GM04504 (cell line): ENCODE results near the gene ACTR1A.
"Not testable (repeated sequence)": the region's sequence is repeated elsewhere in the genome, so short reads cannot be mapped to it uniquely, and the experiment has no call there.

Experiments
- DNase-seq: peaks from one replicate; pipeline ENCODE4 v3.0.0-alpha.2; 2012; ENCODE audit warnings: low read depth

The ACTR1A gene

GRCh38 chr10:102515724-102516123 is 13.2 kb upstream of the ACTR1A start:
- DNase-seq: no peak

GRCh38 chr10:102514487-102515311 is 12.2 kb upstream of the ACTR1A start:
- no peak for DNase-seq

- DNase-seq: no peak
Measured at GRCh38 chr10:102511583-102512274, 9.2 kb upstream of the ACTR1A start.

GRCh38 chr10:102509387-102509786 is 6.9 kb upstream of the ACTR1A start:
- DNase-seq: peak; percentile 42

- DNase-seq: no peak
Measured at GRCh38 chr10:102508506-102508905, 6.0 kb upstream of the ACTR1A start.

GRCh38 chr10:102507521-102507920 is 5.0 kb upstream of the ACTR1A start:
- DNase-seq: no peak

GRCh38 chr10:102505462-102506115 is 3.1 kb upstream of the ACTR1A start:
- no peak for DNase-seq

- no peak for DNase-seq
Measured at GRCh38 chr10:102504976-102505300, 2.4 kb upstream of the ACTR1A start.

- no peak for DNase-seq
Measured at GRCh38 chr10:102504179-102504975, 1.9 kb upstream of the ACTR1A start.

GRCh38 chr10:102503264-102504178 is 1.0 kb upstream of the ACTR1A start, which contains the start of gene SUFU:
Gene SUFU, plus strand, starts transcription at chr10:102503972. Its CDS starts 181 bp downstream, at chr10:102504153.
- DNase-seq: peak; percentile 98

GRCh38 chr10:102502029-102502336 is 529 bp downstream of the ACTR1A start:
- peak; percentile 99 for DNase-seq

- DNase-seq: no peak
Measured at GRCh38 chr10:102501201-102502028, 1.1 kb downstream of the ACTR1A start.

GRCh38 chr10:102500686-102501085 is 1.8 kb downstream of the ACTR1A start:
- not testable (repeated sequence) for DNase-seq

GRCh38 chr10:102499356-102499755 is 3.2 kb downstream of the ACTR1A start:
- DNase-seq: no peak

GRCh38 chr10:102497545-102497944 is 5.0 kb downstream of the ACTR1A start:
- no peak for DNase-seq

GRCh38 chr10:102493771-102494170 is 8.7 kb downstream of the ACTR1A start:
- DNase-seq: no peak

- DNase-seq: no peak
Measured at GRCh38 chr10:102492983-102493382, 9.5 kb downstream of the ACTR1A start.

GRCh38 chr10:102492344-102492939 is 10.1 kb downstream of the ACTR1A start:
- DNase-seq: no peak

- no peak for DNase-seq
Measured at GRCh38 chr10:102491136-102491535, 11.4 kb downstream of the ACTR1A start.
